HepG2 (cell line): ENCODE data around the gene AQP5. TPM values are rescaled to one million over a fixed set of nuclear protein-coding genes. Genes with fewer than 3 reads are reported as not detected.
A peak's percentile ranks its signal among the peaks of the same experiment; 100 is the strongest.

Source experiments
- CBX5 ChIP-seq: sonication (generic); formaldehyde crosslinking; IDR thresholded peaks from 2 replicates; pipeline ENCODE4 v1.4.0; 2020; ENCODE audit warnings: missing genetic modification reagents, borderline replicate concordance
- EZH2 ChIP-seq: conservative IDR thresholded peaks from 2 replicates; pipeline ENCODE4 v1.6.1; 2012; ENCODE audit warnings: mild to moderate bottlenecking, low read depth, low read length, moderate library complexity
- JUND ChIP-seq: sonication (generic); formaldehyde crosslinking; IDR thresholded peaks from 2 replicates; pipeline ENCODE4 v1.8.0; 2022; ENCODE audit warnings: mild to moderate bottlenecking, missing genetic modification reagents
- MEIS1 ChIP-seq: sonication (generic); formaldehyde crosslinking; IDR thresholded peaks from 2 replicates; pipeline ENCODE4 v1.9.0; 2021; ENCODE audit warnings: mild to moderate bottlenecking, missing genetic modification reagents, moderate library complexity, borderline replicate concordance
- MXI1 ChIP-seq: IDR thresholded peaks from 3 replicates; pipeline ENCODE4 v1.6.1; 2012; ENCODE audit warnings: low read depth, low read length, inconsistent platforms, borderline replicate concordance
- SSRP1 ChIP-seq: IDR thresholded peaks from 2 replicates; pipeline ENCODE4 v1.6.1; 2016; ENCODE audit warnings: control low read depth
- TBX2 ChIP-seq: sonication (generic); formaldehyde crosslinking; IDR thresholded peaks from 2 replicates; pipeline ENCODE4 v1.5.0; 2020; ENCODE audit warnings: missing genetic modification reagents, mild to moderate bottlenecking, borderline replicate concordance
- ZMYM4 ChIP-seq: sonication (generic); formaldehyde crosslinking; IDR thresholded peaks from 2 replicates; pipeline ENCODE4 v1.8.1; 2023; ENCODE audit warnings: mild to moderate bottlenecking, missing genetic modification reagents
- ZNF136 ChIP-seq: sonication (generic); formaldehyde crosslinking; IDR thresholded peaks from 2 replicates; pipeline ENCODE4 v1.8.1; 2022; ENCODE audit warnings: low read depth, mild to moderate bottlenecking, moderate library complexity, missing genetic modification reagents
- ZNF234 ChIP-seq: sonication (generic); formaldehyde crosslinking; conservative IDR thresholded peaks from 2 replicates; pipeline ENCODE4 v1.5.1; 2020; ENCODE audit warnings: mild to moderate bottlenecking, missing genetic modification reagents
- ZNF24 ChIP-seq: fragments of 450-650 bp; IDR thresholded peaks from 2 replicates; pipeline ENCODE4 v1.6.1; 2017; ENCODE audit warnings: antibody characterized with exemption, mild to moderate bottlenecking
- ZNF670 ChIP-seq: sonication (generic); formaldehyde crosslinking; IDR thresholded peaks from 2 replicates; pipeline ENCODE4 v1.8.0; 2022; ENCODE audit warnings: mild to moderate bottlenecking, missing genetic modification reagents, borderline replicate concordance
- ZSCAN21 ChIP-seq: sonication (generic); formaldehyde crosslinking; IDR thresholded peaks from 2 replicates; pipeline ENCODE4 v1.8.0; 2022; ENCODE audit warnings: mild to moderate bottlenecking, missing genetic modification reagents, moderate library complexity, borderline replicate concordance
- polyA plus RNA-seq, 8 experiments: library from polyadenylated mRNA; depleted of rRNA in 3 of 8; stranded (reverse) in 7 of 8; unstranded in 1 of 8; fragments of >200 nt; fragmentation: Illumina TruSeq in 4 of 8; extraction: Trizol in 4 of 8; gene quantifications; 2 replicates each; pipeline versions ENCODE4 v1.2.1 to v1.2.3, GENCODE V29; 2011 to 2016; ENCODE audit warnings: low read depth in 4 of 8, missing spikeins in 1 of 8, mixed read lengths in 1 of 8; ENCODE audit not compliant: insufficient read depth in 1 of 8
- total RNA-seq, 5 experiments: library from RNA; depleted of rRNA; stranded (reverse); fragments of >200 nt; fragmentation: Illumina TruSeq; extraction: Trizol; gene quantifications; 2 replicates each; pipeline ENCODE4 v1.2.3, GENCODE V29; 2016; ENCODE audit warnings: low read depth in 1 of 5
- TF ChIP-seq, protein P1 (sequence below): sonication (generic); formaldehyde crosslinking; IDR thresholded peaks from 2 replicates; pipeline ENCODE4 v1.4.0; 2020; ENCODE audit warnings: missing genetic modification reagents; ENCODE audit errors: not compliant biosample characterization
- TF ChIP-seq, protein P2 (sequence below): sonication (generic); formaldehyde crosslinking; IDR thresholded peaks from 2 replicates; pipeline ENCODE4 v1.4.0; 2020; ENCODE audit warnings: missing genetic modification reagents, borderline replicate concordance
- TF ChIP-seq, protein P3 (sequence below): sonication (generic); formaldehyde crosslinking; IDR thresholded peaks from 2 replicates; pipeline ENCODE4 v1.8.0; 2022; ENCODE audit warnings: missing genetic modification reagents, mild to moderate bottlenecking, borderline replicate concordance
- TF ChIP-seq, protein P4 (sequence below): sonication (generic); formaldehyde crosslinking; IDR thresholded peaks from 2 replicates; pipeline ENCODE4 v1.5.1; 2020; ENCODE audit warnings: missing genetic modification reagents, mild to moderate bottlenecking, borderline replicate concordance
- TF ChIP-seq, protein P5 (sequence below): sonication (generic); formaldehyde crosslinking; IDR thresholded peaks from 2 replicates; pipeline ENCODE4 v1.4.0; 2020; ENCODE audit warnings: missing genetic modification reagents

The AQP5 gene
- total and polyA plus RNA-seq, 2 of the 13 experiments (the other 11 are each of a cell fraction or from before 2014, with no cell fraction given): not detected

DNA sequence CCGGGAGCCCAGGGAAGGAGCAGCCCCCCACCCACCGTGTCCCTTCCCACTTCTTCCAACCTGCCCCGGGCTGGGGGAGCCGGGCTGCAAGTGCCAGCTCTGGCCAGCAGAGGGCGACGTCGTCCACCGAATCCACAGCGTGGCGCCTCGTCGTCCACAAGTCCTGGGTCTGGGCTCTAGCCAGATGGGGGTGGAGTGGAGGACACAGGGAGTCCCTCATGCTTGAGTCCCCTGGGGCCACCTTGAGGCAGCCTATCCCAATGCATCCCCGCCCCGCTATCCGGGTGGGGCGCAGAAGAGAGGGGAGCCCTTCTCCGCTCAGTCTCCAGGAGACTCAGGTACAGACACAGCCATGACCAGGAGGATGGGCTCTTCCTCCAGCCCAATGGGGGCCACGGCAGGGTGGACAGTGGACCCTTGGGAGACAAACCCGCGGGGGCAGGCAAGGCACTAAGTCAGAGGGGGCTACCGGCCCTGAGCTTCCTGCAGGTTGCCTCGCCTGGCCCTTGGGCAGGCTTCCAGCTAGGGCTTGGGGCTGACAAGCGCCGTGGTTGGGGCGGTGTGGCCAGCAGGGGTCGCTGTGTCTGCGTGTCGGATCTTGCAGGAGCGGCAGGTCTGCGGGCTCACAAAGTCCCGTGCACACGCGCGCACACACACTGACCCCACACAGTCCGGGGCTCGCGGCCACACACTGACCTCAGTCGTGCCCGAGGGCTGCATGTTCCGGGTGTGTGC lies 5.5 kb downstream of the AQP5 start (continued):
- TF ChIP-seq, protein P1, sequence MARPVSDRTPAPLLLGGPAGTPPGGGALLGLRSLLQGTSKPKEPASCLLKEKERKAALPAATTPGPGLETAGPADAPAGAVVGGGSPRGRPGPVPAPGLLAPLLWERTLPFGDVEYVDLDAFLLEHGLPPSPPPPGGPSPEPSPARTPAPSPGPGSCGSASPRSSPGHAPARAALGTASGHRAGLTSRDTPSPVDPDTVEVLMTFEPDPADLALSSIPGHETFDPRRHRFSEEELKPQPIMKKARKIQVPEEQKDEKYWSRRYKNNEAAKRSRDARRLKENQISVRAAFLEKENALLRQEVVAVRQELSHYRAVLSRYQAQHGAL (CRISPR knock-in tag): no peak
- TF ChIP-seq TBX2 (CRISPR knock-in tag) (peak; percentile 63; the same call in 1 of the 2 replicates), CBX5 (no peak), ZNF24 (no peak), ZMYM4 (peak; percentile 50; the same call in 1 of the 2 replicates), ZNF670 (CRISPR knock-in tag) (no peak), EZH2 (no peak), JUND (no peak), MEIS1 (CRISPR knock-in tag) (no peak), MXI1 (no peak), SSRP1 (CRISPR knock-in tag) (no peak; the same call in 1 of the 2 replicates), ZNF136 (CRISPR knock-in tag) (no peak), ZNF234 (no peak; the same call in 1 of the 2 replicates), ZSCAN21 (CRISPR knock-in tag) (no peak)
- TF ChIP-seq, protein P2, sequence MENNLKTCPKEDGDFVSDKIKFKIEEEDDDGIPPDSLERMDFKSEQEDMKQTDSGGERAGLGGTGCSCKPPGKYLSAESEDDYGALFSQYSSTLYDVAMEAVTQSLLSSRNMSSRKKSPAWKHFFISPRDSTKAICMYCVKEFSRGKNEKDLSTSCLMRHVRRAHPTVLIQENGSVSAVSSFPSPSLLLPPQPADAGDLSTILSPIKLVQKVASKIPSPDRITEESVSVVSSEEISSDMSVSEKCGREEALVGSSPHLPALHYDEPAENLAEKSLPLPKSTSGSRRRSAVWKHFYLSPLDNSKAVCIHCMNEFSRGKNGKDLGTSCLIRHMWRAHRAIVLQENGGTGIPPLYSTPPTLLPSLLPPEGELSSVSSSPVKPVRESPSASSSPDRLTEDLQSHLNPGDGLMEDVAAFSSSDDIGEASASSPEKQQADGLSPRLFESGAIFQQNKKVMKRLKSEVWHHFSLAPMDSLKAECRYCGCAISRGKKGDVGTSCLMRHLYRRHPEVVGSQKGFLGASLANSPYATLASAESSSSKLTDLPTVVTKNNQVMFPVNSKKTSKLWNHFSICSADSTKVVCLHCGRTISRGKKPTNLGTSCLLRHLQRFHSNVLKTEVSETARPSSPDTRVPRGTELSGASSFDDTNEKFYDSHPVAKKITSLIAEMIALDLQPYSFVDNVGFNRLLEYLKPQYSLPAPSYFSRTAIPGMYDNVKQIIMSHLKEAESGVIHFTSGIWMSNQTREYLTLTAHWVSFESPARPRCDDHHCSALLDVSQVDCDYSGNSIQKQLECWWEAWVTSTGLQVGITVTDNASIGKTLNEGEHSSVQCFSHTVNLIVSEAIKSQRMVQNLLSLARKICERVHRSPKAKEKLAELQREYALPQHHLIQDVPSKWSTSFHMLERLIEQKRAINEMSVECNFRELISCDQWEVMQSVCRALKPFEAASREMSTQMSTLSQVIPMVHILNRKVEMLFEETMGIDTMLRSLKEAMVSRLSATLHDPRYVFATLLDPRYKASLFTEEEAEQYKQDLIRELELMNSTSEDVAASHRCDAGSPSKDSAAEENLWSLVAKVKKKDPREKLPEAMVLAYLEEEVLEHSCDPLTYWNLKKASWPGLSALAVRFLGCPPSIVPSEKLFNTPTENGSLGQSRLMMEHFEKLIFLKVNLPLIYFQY (CRISPR knock-in tag): peak; percentile 61; the same call in 1 of the 2 replicates
- TF ChIP-seq, protein P3, sequence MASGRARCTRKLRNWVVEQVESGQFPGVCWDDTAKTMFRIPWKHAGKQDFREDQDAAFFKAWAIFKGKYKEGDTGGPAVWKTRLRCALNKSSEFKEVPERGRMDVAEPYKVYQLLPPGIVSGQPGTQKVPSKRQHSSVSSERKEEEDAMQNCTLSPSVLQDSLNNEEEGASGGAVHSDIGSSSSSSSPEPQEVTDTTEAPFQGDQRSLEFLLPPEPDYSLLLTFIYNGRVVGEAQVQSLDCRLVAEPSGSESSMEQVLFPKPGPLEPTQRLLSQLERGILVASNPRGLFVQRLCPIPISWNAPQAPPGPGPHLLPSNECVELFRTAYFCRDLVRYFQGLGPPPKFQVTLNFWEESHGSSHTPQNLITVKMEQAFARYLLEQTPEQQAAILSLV (CRISPR knock-in tag): peak; percentile 23; the same call in 1 of the 2 replicates
- TF ChIP-seq, protein P4, sequence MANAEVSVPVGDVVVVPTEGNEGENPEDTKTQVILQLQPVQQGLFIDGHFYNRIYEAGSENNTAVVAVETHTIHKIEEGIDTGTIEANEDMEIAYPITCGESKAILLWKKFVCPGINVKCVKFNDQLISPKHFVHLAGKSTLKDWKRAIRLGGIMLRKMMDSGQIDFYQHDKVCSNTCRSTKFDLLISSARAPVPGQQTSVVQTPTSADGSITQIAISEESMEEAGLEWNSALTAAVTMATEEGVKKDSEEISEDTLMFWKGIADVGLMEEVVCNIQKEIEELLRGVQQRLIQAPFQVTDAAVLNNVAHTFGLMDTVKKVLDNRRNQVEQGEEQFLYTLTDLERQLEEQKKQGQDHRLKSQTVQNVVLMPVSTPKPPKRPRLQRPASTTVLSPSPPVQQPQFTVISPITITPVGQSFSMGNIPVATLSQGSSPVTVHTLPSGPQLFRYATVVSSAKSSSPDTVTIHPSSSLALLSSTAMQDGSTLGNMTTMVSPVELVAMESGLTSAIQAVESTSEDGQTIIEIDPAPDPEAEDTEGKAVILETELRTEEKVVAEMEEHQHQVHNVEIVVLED (CRISPR knock-in tag): 0 out of 2 replicates have a peak, but pooled peaks have one; percentile 7
- TF ChIP-seq, protein P5, sequence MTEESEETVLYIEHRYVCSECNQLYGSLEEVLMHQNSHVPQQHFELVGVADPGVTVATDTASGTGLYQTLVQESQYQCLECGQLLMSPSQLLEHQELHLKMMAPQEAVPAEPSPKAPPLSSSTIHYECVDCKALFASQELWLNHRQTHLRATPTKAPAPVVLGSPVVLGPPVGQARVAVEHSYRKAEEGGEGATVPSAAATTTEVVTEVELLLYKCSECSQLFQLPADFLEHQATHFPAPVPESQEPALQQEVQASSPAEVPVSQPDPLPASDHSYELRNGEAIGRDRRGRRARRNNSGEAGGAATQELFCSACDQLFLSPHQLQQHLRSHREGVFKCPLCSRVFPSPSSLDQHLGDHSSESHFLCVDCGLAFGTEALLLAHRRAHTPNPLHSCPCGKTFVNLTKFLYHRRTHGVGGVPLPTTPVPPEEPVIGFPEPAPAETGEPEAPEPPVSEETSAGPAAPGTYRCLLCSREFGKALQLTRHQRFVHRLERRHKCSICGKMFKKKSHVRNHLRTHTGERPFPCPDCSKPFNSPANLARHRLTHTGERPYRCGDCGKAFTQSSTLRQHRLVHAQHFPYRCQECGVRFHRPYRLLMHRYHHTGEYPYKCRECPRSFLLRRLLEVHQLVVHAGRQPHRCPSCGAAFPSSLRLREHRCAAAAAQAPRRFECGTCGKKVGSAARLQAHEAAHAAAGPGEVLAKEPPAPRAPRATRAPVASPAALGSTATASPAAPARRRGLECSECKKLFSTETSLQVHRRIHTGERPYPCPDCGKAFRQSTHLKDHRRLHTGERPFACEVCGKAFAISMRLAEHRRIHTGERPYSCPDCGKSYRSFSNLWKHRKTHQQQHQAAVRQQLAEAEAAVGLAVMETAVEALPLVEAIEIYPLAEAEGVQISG: no peak; the same call in 1 of the 2 replicates
